ENCODE results near the gene PDZD4. TPM values are rescaled to one million over a fixed set of nuclear protein-coding genes. Genes with fewer than 3 reads are reported as not detected.

Gene PDZD4
- total and polyA plus RNA-seq, 9 of the 15 experiments (the other 6 are each of a cell fraction or from before 2014, with no cell fraction given), result 0.05 to 0.38 (median 0.07) TPM; not detected in 5

DNA sequence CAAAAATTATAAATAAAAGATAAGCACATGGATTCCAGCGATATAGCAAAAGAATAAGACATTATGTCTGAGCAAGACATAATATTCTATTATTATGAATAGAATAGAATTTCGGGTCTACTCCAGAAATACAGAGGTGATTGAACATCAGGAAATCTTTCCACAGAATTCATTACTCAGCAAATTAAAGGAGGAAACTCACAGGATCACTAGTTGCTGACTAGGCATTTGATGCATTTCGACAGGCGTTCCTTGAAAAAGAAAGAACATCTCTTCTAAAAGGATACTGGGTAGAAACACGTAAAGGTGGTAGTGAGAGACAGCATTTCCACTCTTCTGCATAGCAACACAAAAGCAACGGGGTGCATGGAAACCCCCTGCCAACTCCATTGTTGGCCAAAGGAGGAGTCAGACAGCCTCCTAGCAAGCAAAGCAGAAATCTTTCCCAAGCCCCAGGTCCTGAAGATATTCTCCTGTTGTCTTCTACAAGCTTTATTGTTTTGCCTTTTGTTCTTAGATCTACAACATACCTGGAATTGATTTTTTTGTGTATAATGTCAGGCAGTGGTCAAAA, 14.3 kb upstream of the PDZD4 start (continued):
- TF ChIP-seq, protein P1, sequence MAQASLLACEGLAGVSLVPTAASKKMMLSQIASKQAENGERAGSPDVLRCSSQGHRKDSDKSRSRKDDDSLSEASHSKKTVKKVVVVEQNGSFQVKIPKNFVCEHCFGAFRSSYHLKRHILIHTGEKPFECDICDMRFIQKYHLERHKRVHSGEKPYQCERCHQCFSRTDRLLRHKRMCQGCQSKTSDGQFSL (CRISPR knock-in tag; IDR thresholded peaks at IDR 0.05), result no peak
- TF ChIP-seq, protein P1 (tag; IDR thresholded peaks at IDR 0.05), result no peak
- TF ChIP-seq CBX3 (IDR thresholded peaks at IDR 0.05; ENCODE audit: borderline replicate concordance in 1 of 2, low read length in 2 of 2) (no peak), ZNF217 (CRISPR knock-in tag; IDR thresholded peaks at IDR 0.05) (no peak), MAFK (IDR thresholded peaks at IDR 0.05; ENCODE audit: low read length) (peak; percentile 94), CBFA2T3 (IDR thresholded peaks at IDR 0.05) (no peak), ZNF77 (CRISPR knock-in tag; IDR thresholded peaks at IDR 0.05) (no peak), MYBL2 (IDR thresholded peaks at IDR 0.05; ENCODE audit: low read depth) (no peak), MYBL2 (CRISPR knock-in tag; IDR thresholded peaks at IDR 0.05; ENCODE audit: borderline replicate concordance) (no peak), ZNF785 (CRISPR knock-in tag; IDR thresholded peaks at IDR 0.05) (no peak)
- TF ChIP-seq, protein P2, sequence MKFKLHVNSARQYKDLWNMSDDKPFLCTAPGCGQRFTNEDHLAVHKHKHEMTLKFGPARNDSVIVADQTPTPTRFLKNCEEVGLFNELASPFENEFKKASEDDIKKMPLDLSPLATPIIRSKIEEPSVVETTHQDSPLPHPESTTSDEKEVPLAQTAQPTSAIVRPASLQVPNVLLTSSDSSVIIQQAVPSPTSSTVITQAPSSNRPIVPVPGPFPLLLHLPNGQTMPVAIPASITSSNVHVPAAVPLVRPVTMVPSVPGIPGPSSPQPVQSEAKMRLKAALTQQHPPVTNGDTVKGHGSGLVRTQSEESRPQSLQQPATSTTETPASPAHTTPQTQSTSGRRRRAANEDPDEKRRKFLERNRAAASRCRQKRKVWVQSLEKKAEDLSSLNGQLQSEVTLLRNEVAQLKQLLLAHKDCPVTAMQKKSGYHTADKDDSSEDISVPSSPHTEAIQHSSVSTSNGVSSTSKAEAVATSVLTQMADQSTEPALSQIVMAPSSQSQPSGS (CRISPR knock-in tag; IDR thresholded peaks at IDR 0.05), result no peak

All from K562 (cell line).